IgD-negative memory B cell (primary cell): ENCODE results near the gene TMEM201. TPM values are rescaled to one million over a fixed set of nuclear protein-coding genes. Genes with fewer than 3 reads are reported as not detected.

Experiments
- H3K27ac Mint-ChIP-seq, 3 donors: one replicate each; pipeline ENCODE4 v1.8.0; 2020 to 2022; ENCODE audit warnings: mild to moderate bottlenecking in 3 of 3, mixed read lengths in 3 of 3, moderate library complexity in 1 of 3
- H3K27me3 Mint-ChIP-seq: one replicate; pipeline ENCODE4 v1.8.0; 2021; ENCODE audit warnings: mixed read lengths
- H3K36me3 Mint-ChIP-seq: one replicate; pipeline ENCODE4 v1.8.0; 2020; ENCODE audit warnings: mild to moderate bottlenecking, mixed read lengths
- H3K4me1 Mint-ChIP-seq, 3 donors: one replicate each; pipeline ENCODE4 v1.8.0; 2020 to 2022; ENCODE audit warnings: mixed read lengths in 3 of 3, mild to moderate bottlenecking in 1 of 3
- H3K4me3 Mint-ChIP-seq, 4 donors: one replicate each; pipeline ENCODE4 v1.8.0; 2020 to 2022; ENCODE audit warnings: mild to moderate bottlenecking in 4 of 4, mixed read lengths in 4 of 4, moderate library complexity in 3 of 4
- H3K9me3 Mint-ChIP-seq, 3 donors: one replicate each; pipeline ENCODE4 v1.8.0; 2020 to 2021; ENCODE audit warnings: mixed read lengths in 3 of 3, mild to moderate bottlenecking in 1 of 3
- polyA plus RNA-seq: library from polyadenylated mRNA; unstranded; fragments of 300-500 nt; fragmentation: Illumina TruSeq; gene quantifications from one replicate; pipeline ENCODE4 v1.2.3, GENCODE V29; 2021

Gene TMEM201
- polyA plus RNA-seq, 1 donor from 2014 or later, result 4.2 TPM

- no peaks in the 10 kb centered on the region for H3K27me3 Mint-ChIP-seq
- no peaks in the 10 kb centered on the region for H3K9me3 Mint-ChIP-seq
- H3K4me3 Mint-ChIP-seq, result peak overlapping the region in 1 of 4 donors; percentile 55
- peak overlapping the region in 1 of 3 donors; percentile 39 for H3K27ac Mint-ChIP-seq
- peaks cover 4% of the 10 kb centered on the region for H3K36me3 Mint-ChIP-seq
- peaks cover 14 to 30% (median 16%) of the 10 kb centered on the region in 3 donors for H3K4me1 Mint-ChIP-seq
These were observed 44.8 kb downstream of the TMEM201 start for GRCh38 chr1:9633493-9633892.

- H3K4me3 Mint-ChIP-seq, result no peak overlapping the region
- H3K27ac Mint-ChIP-seq, result peak overlapping the region in 1 of 3 donors; percentile 8
- H3K36me3 Mint-ChIP-seq, result peaks cover 4% of the 10 kb centered on the region
- H3K4me1 Mint-ChIP-seq, result peaks cover 13 to 34% (median 19%) of the 10 kb centered on the region in 3 donors
- H3K27me3 Mint-ChIP-seq, result no peaks in the 10 kb centered on the region
- H3K9me3 Mint-ChIP-seq, result no peaks in the 10 kb centered on the region
These were observed 45.9 kb downstream of the TMEM201 start for GRCh38 chr1:9634582-9634981.

GRCh38 chr1:9639227-9639626 lies 50.5 kb downstream of the TMEM201 start:
- Mint-ChIP-seq H3K27me3 (no peaks in the 10 kb centered on the region), H3K4me1 (peaks cover 25 to 36% (median 28%) of the 10 kb centered on the region in 3 donors), H3K9me3 (no peaks in the 10 kb centered on the region), H3K27ac (peak overlapping the region in 1 of 3 donors; percentile 50), H3K4me3 (peak overlapping the region in 2 of 4 donors; percentile 51 to 55), H3K36me3 (peaks cover 9% of the 10 kb centered on the region)

GRCh38 chr1:9643351-9644256 lies 54.9 kb downstream of the TMEM201 start:
- Mint-ChIP-seq H3K4me3 (peak overlapping the region in 3 of 4 donors; percentile 50 to 90 (median 87)), H3K27ac (peak overlapping the region in 2 of 3 donors; percentile 49 to 85), H3K36me3 (peaks cover 4% of the 10 kb centered on the region), H3K27me3 (no peaks in the 10 kb centered on the region), H3K9me3 (no peaks in the 10 kb centered on the region), H3K4me1 (peaks cover 33 to 37% (median 33%) of the 10 kb centered on the region in 3 donors)

GRCh38 chr1:9646037-9646436 lies 57.3 kb downstream of the TMEM201 start:
- H3K4me1 Mint-ChIP-seq, result peaks cover 17 to 30% (median 24%) of the 10 kb centered on the region in 3 donors
- no peaks in the 10 kb centered on the region for H3K9me3 Mint-ChIP-seq
- no peaks in the 10 kb centered on the region for H3K27me3 Mint-ChIP-seq
- H3K27ac Mint-ChIP-seq, result peak overlapping the region in 1 of 3 donors; percentile 52
- H3K36me3 Mint-ChIP-seq, result peaks cover 2% of the 10 kb centered on the region
- H3K4me3 Mint-ChIP-seq, result peak overlapping the region in 2 of 4 donors; percentile 56

GRCh38 chr1:9648171-9648570 lies 59.5 kb downstream of the TMEM201 start:
- Mint-ChIP-seq H3K27me3 (no peaks in the 10 kb centered on the region), H3K9me3 (no peaks in the 10 kb centered on the region), H3K4me1 (peaks cover 25 to 31% (median 27%) of the 10 kb centered on the region in 3 donors), H3K4me3 (peak overlapping the region in 1 of 4 donors; percentile 98), H3K36me3 (peaks cover 5% of the 10 kb centered on the region), H3K27ac (peak overlapping the region in 2 of 3 donors; percentile 53 to 71)

- Mint-ChIP-seq H3K36me3 (peaks cover 5% of the 10 kb centered on the region), H3K4me1 (peaks cover 27 to 33% (median 30%) of the 10 kb centered on the region in 3 donors), H3K27ac (peak overlapping the region in 1 of 3 donors; percentile 97), H3K27me3 (no peaks in the 10 kb centered on the region), H3K9me3 (no peaks in the 10 kb centered on the region), H3K4me3 (peak overlapping the region in 3 of 4 donors; percentile 22 to 98 (median 51))
These were observed 61.1 kb downstream of the TMEM201 start for GRCh38 chr1:9649769-9650168.

- Mint-ChIP-seq H3K36me3 (peaks cover 6% of the 10 kb centered on the region), H3K4me3 (peak overlapping the region; percentile 98 to 100 (median 100)), H3K27me3 (no peaks in the 10 kb centered on the region), H3K4me1 (peaks cover 29 to 38% (median 38%) of the 10 kb centered on the region in 3 donors), H3K9me3 (no peaks in the 10 kb centered on the region), H3K27ac (peak overlapping the region; percentile 89 to 99 (median 97))
These were observed 62.5 kb downstream of the TMEM201 start for GRCh38 chr1:9651220-9651564.

- Mint-ChIP-seq H3K4me1 (peaks cover 29 to 38% (median 35%) of the 10 kb centered on the region in 3 donors), H3K4me3 (peak within 1 kb of the TSS; percentile 98 to 100 (median 100)), H3K27ac (peak within 1 kb of the TSS; percentile 97 to 99 (median 98)), H3K9me3 (no peaks in the 10 kb centered on the region), H3K27me3 (no peaks in the 10 kb centered on the region), H3K36me3 (peaks cover 6% of the 10 kb centered on the region)
These were observed 63.1 kb downstream of the TMEM201 start, which contains the start of gene PIK3CD for GRCh38 chr1:9651565-9652378. PIK3CD (plus strand) TSS chr1:9651731; CDS start chr1:9710456, 58,725 bp downstream.

GRCh38 chr1:9652379-9653209 lies 63.9 kb downstream of the TMEM201 start:
- peaks cover 6% of the 10 kb centered on the region for H3K36me3 Mint-ChIP-seq
- no peaks in the 10 kb centered on the region for H3K9me3 Mint-ChIP-seq
- peaks cover 37 to 45% (median 44%) of the 10 kb centered on the region in 3 donors for H3K4me1 Mint-ChIP-seq
- H3K27ac Mint-ChIP-seq, result peak overlapping the region; percentile 94 to 98 (median 98)
- peak overlapping the region; percentile 94 to 99 (median 96) for H3K4me3 Mint-ChIP-seq
- no peaks in the 10 kb centered on the region for H3K27me3 Mint-ChIP-seq

- Mint-ChIP-seq H3K36me3 (peaks cover 6% of the 10 kb centered on the region), H3K4me3 (peak overlapping the region; percentile 94 to 99 (median 96)), H3K4me1 (peaks cover 43 to 48% (median 48%) of the 10 kb centered on the region in 3 donors), H3K27me3 (no peaks in the 10 kb centered on the region), H3K9me3 (no peaks in the 10 kb centered on the region), H3K27ac (peak overlapping the region; percentile 94 to 98 (median 98))
These were observed 64.4 kb downstream of the TMEM201 start for GRCh38 chr1:9653210-9653490.

GRCh38 chr1:9653491-9654050 lies 64.9 kb downstream of the TMEM201 start:
- Mint-ChIP-seq H3K27me3 (no peaks in the 10 kb centered on the region), H3K9me3 (no peaks in the 10 kb centered on the region), H3K27ac (peak overlapping the region; percentile 94 to 98 (median 98)), H3K4me3 (peak overlapping the region; percentile 94 to 99 (median 96)), H3K36me3 (peaks cover 6% of the 10 kb centered on the region), H3K4me1 (peaks cover 45 to 52% (median 48%) of the 10 kb centered on the region in 3 donors)

GRCh38 chr1:9654051-9654833 lies 65.5 kb downstream of the TMEM201 start:
- peaks cover 47 to 53% (median 48%) of the 10 kb centered on the region in 3 donors for H3K4me1 Mint-ChIP-seq
- H3K36me3 Mint-ChIP-seq, result peaks cover 6% of the 10 kb centered on the region
- no peaks in the 10 kb centered on the region for H3K9me3 Mint-ChIP-seq

More at GRCh38 chr1:9654051-9654833, 65.5 kb downstream of the TMEM201 start:
- Mint-ChIP-seq H3K27ac (peak overlapping the region; percentile 94 to 98 (median 98)), H3K4me3 (peak overlapping the region; percentile 94 to 99 (median 96)), H3K27me3 (no peaks in the 10 kb centered on the region)
